GM12873 (cell line): ENCODE results near the gene PM20D2.

Experiments used
- CTCF ChIP-seq: IDR thresholded peaks from 2 replicates; pipeline ENCODE4 v1.5.1; 2012; ENCODE audit warnings: low read depth, mild to moderate bottlenecking, moderate library complexity, low read length, control low read depth; ENCODE audit not compliant: insufficient read depth; ENCODE audit errors: missing control alignments

Gene PM20D2

GRCh38 chr6:89117211-89118108, 28.4 kb upstream of the PM20D2 start, which contains the start of gene SRSF12:
Gene SRSF12 (minus strand): TSS chr6:89118071. CDS start chr6:89117887, 184 bp downstream.
- no peak for TF ChIP-seq CTCF

- no peak for TF ChIP-seq CTCF
Observed at GRCh38 chr6:89118931-89119330, 26.9 kb upstream of the PM20D2 start.

GRCh38 chr6:89120371-89120770, 25.5 kb upstream of the PM20D2 start:
- TF ChIP-seq CTCF, result no peak

- TF ChIP-seq CTCF, result no peak
Observed at GRCh38 chr6:89121934-89122333, 23.9 kb upstream of the PM20D2 start.

- peak; percentile 57 for TF ChIP-seq CTCF
Observed at GRCh38 chr6:89122625-89123024, 23.2 kb upstream of the PM20D2 start.

- TF ChIP-seq CTCF, result no peak
Observed at GRCh38 chr6:89131599-89131998, 14.3 kb upstream of the PM20D2 start.

GRCh38 chr6:89132057-89132456, 13.8 kb upstream of the PM20D2 start:
- no peak for TF ChIP-seq CTCF
